Measurements from ENCODE around the gene GMIP. TPM values are rescaled to one million over a fixed set of nuclear protein-coding genes. Genes with fewer than 3 reads are reported as not detected.

GMIP gene
- total RNA-seq, 1 experiment from 2014 or later = 6.3 TPM

DNA sequence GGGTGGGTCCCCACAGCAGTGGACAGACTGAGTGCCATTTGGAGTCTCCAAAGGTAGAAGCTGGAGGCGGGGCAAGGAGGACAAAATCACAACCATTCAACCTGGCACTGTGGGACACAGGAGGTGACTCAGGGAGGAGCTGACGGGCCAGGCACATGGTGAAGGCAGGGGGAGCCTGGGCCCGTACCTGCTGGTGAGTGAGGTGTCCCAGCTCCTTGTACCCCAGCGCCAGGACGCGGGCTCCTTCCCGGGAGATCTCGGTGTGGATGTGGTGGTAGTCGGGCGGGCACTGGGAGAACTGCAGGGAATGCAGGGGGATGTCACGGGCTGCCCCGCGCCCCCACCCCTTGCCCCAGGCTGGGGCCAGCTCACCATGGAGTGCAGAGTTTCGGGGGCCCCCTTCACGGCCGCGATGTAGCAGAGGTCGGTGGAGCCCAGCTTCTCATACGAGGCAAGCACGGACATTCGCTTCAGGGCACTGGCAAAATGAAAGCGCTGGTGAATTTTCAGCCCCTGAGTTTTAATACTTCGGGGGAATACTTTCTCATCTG lies 10.2 kb upstream of the GMIP start:
- H3K36me3 ChIP-seq (ENCODE audit: low read depth, low read length) = peaks cover 73% of the 10 kb centered on the region

DNA sequence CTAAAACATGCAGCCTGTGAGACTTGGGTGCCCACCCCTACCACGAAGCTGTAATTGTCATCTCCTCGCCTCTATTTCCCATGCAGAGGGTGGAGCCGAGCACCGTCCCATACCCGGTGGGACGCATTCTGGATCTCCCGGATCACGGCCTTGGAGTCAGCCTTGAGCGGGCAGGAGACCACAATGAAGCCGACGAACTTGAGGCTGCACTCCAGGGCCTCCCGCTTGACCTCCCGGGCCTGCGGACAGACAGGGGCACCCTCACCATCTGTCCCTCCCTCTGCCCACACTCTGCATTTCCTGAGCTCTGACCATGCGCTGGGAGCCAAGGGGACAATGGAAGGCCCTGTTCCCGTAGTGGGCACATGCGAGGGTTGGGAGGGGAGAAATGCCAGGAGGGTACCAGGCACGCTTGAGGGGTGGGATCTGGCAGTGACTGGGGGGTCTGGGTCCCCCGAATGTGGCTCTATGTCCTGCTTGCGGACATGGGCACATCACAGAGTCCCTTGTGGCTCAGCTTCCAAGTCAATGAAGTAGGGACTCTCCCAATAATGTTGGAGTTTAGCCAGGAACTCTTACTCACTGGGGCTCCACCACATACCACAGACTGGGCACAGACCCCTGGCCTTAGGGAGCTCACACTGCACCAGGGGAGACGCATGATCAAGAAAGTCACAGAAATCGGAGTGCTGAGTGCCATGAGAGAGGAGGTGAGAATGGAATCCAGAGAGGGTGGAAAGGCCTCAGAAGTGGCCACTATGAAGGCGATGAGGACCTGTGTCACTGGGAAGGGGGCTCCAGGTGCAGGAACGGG lies 9.2 kb upstream of the GMIP start:
- ChIA-PET POLR2A (ENCODE audit: unreplicated experiment) (no interaction called here), CTCF (no interaction called here)
- ATAC-seq = no peak
- no peak overlapping the region for H3K9ac ChIP-seq (ENCODE audit: low read length)
- TF ChIP-seq, protein P1, sequence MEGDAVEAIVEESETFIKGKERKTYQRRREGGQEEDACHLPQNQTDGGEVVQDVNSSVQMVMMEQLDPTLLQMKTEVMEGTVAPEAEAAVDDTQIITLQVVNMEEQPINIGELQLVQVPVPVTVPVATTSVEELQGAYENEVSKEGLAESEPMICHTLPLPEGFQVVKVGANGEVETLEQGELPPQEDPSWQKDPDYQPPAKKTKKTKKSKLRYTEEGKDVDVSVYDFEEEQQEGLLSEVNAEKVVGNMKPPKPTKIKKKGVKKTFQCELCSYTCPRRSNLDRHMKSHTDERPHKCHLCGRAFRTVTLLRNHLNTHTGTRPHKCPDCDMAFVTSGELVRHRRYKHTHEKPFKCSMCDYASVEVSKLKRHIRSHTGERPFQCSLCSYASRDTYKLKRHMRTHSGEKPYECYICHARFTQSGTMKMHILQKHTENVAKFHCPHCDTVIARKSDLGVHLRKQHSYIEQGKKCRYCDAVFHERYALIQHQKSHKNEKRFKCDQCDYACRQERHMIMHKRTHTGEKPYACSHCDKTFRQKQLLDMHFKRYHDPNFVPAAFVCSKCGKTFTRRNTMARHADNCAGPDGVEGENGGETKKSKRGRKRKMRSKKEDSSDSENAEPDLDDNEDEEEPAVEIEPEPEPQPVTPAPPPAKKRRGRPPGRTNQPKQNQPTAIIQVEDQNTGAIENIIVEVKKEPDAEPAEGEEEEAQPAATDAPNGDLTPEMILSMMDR (conservative IDR thresholded peaks at IDR 0.05; ENCODE audit: low read depth, low read length) = no peak
- H3F3A ChIP-seq (ENCODE audit: low read length, unreplicated experiment) = no peaks in the 10 kb centered on the region
- no peak overlapping the region for H2AFZ ChIP-seq (ENCODE audit: low read length)
- no peaks in the 10 kb centered on the region for H3K9me2 ChIP-seq (replicated peaks; ENCODE audit: low read length)
- no peak overlapping the region for H3K4me2 ChIP-seq (ENCODE audit: low read length)
- intact Hi-C loops (cut with micrococcal nuclease) = no loop called here
- no peaks in the 10 kb centered on the region for H3K79me2 ChIP-seq (ENCODE audit: low read length)
- H3K36me3 ChIP-seq (ENCODE audit: low read depth, low read length) = peaks cover 66% of the 10 kb centered on the region
- no peaks in the 10 kb centered on the region for H3K4me1 ChIP-seq (ENCODE audit: insufficient read depth, low read length)
- no peaks in the 10 kb centered on the region for H3K27me3 ChIP-seq (ENCODE audit: low read length)
- no TSS peak for BruUV-seq (replicated peaks)
- peak; percentile 29 for DNase-seq
- no peak overlapping the region for H3K4me3 ChIP-seq (ENCODE audit: low read length)
- H4K20me1 ChIP-seq (ENCODE audit: low read length) = no peaks in the 10 kb centered on the region
- H3K27ac ChIP-seq (ENCODE audit: low read length) = no peak overlapping the region
- H3K9me3 ChIP-seq (ENCODE audit: low read length) = no peaks in the 10 kb centered on the region

More for the DNA sequence above, 10.2 kb upstream of the GMIP start:
- DNase-seq (no peak), ATAC-seq (no peak)
- ChIA-PET CTCF (no interaction called here), POLR2A (ENCODE audit: unreplicated experiment) (no interaction called here)
- Histone ChIP-seq H3K4me1 (ENCODE audit: insufficient read depth, low read length) (no peaks in the 10 kb centered on the region), H3F3A (ENCODE audit: low read length, unreplicated experiment) (no peaks in the 10 kb centered on the region), H3K79me2 (ENCODE audit: low read length) (no peaks in the 10 kb centered on the region), H2AFZ (ENCODE audit: low read length) (no peak overlapping the region), H4K20me1 (ENCODE audit: low read length) (no peaks in the 10 kb centered on the region), H3K27me3 (ENCODE audit: low read length) (no peaks in the 10 kb centered on the region), H3K9me3 (ENCODE audit: low read length) (no peaks in the 10 kb centered on the region), H3K9me2 (replicated peaks; ENCODE audit: low read length) (no peaks in the 10 kb centered on the region), H3K27ac (ENCODE audit: low read length) (no peak overlapping the region), H3K9ac (ENCODE audit: low read length) (no peak overlapping the region), H3K4me2 (ENCODE audit: low read length) (no peak overlapping the region), H3K4me3 (ENCODE audit: low read length) (no peak overlapping the region)
- TF ChIP-seq, protein P1 (conservative IDR thresholded peaks at IDR 0.05; ENCODE audit: low read depth, low read length) = no peak
- TF ChIP-seq EZH2phosphoT487 (IDR thresholded peaks at IDR 0.05; ENCODE audit: borderline replicate concordance, low read length) (no peak), EZH2 (IDR thresholded peaks at IDR 0.05; ENCODE audit: low read length, unreplicated experiment) (no peak)
- BruUV-seq (replicated peaks) = no TSS peak
- intact Hi-C loops (cut with micrococcal nuclease) = no loop called here

DNA sequence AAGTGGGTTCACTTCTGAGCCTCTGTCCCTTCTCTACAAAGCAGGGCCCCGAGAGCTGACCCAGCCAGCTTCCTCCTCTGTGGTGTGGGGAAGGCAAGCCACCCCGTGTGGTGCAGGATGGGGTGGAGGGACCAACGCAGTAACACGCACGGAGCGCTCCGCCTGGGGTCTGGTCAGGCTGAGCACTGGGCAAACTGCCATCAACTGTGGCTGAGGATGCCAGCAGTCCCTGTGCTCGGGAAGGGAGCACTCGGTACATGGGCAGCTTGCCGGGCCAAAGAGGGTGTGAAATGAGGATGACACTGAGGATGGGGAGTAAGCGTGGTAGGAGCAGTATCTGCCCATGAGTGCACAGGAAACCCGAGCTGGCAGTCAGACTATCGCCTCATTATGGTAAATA lies 7.6 kb upstream of the GMIP start:
- ATAC-seq = no peak
- Histone ChIP-seq H3K27ac (ENCODE audit: low read length) (no peak overlapping the region), H3K79me2 (ENCODE audit: low read length) (no peaks in the 10 kb centered on the region), H3K4me2 (ENCODE audit: low read length) (no peak overlapping the region), H3F3A (ENCODE audit: low read length, unreplicated experiment) (no peaks in the 10 kb centered on the region), H2AFZ (ENCODE audit: low read length) (no peak overlapping the region), H3K27me3 (ENCODE audit: low read length) (no peaks in the 10 kb centered on the region), H3K36me3 (ENCODE audit: low read depth, low read length) (peaks cover 50% of the 10 kb centered on the region), H3K4me1 (ENCODE audit: insufficient read depth, low read length) (no peaks in the 10 kb centered on the region), H4K20me1 (ENCODE audit: low read length) (no peaks in the 10 kb centered on the region), H3K9me3 (ENCODE audit: low read length) (no peaks in the 10 kb centered on the region), H3K9me2 (replicated peaks; ENCODE audit: low read length) (no peaks in the 10 kb centered on the region), H3K4me3 (ENCODE audit: low read length) (no peak overlapping the region), H3K9ac (ENCODE audit: low read length) (no peak overlapping the region)
- no peak for TF ChIP-seq EZH2phosphoT487 (IDR thresholded peaks at IDR 0.05; ENCODE audit: borderline replicate concordance, low read length)
- TF ChIP-seq, protein P1 (conservative IDR thresholded peaks at IDR 0.05; ENCODE audit: low read depth, low read length) = no peak
- no peak for DNase-seq
- POLR2A ChIA-PET (ENCODE audit: unreplicated experiment) = no interaction called here
- CTCF ChIA-PET = no interaction called here
- intact Hi-C loops (cut with micrococcal nuclease) = no loop called here
- BruUV-seq (replicated peaks) = no TSS peak

Data from PC-3 (cell line).